Peyer's patch (tissue), 4 donors: ENCODE results near the gene LYRM1. TPM values are rescaled to one million over a fixed set of nuclear protein-coding genes. Genes with fewer than 3 reads are reported as not detected.
"Not testable (repeated sequence)": the region's sequence is repeated elsewhere in the genome, so short reads cannot be mapped to it uniquely, and the experiment has no call there.

Experiments
- DNase-seq, 3 donors: peaks; one replicate each; pipeline ENCODE4 v3.0.0-alpha.2; 2017 to 2019
- H3K27ac ChIP-seq, 4 donors: fragments of 200-600 bp; sonication (generic); one replicate each; pipeline ENCODE4 v1.5.1; 2016 to 2019
- H3K27me3 ChIP-seq, 2 donors: fragments of 200-600 bp; sonication (generic); one replicate each; pipeline ENCODE4 v1.5.1; 2019
- H3K36me3 ChIP-seq, 3 donors: fragments of 200-600 bp; sonication (generic); one replicate each; pipeline ENCODE4 v1.5.1; 2016 to 2019
- H3K4me1 ChIP-seq, 4 donors: fragments of 200-600 bp; sonication (generic); one replicate each; pipeline ENCODE4 v1.5.1; 2016 to 2019
- H3K4me3 ChIP-seq, 4 donors: fragments of 200-600 bp; sonication (generic); 1 replicate in 3 of 4; 2 replicates in 1 of 4; pipeline ENCODE4 v1.5.1; 2016 to 2019; ENCODE audit warnings: mild to moderate bottlenecking in 1 of 4
- H3K9me3 ChIP-seq, 4 donors: fragments of 200-600 bp; sonication (generic); one replicate each; pipeline ENCODE4 v1.5.1; 2016 to 2019; ENCODE audit warnings: mild to moderate bottlenecking in 1 of 4
- POLR2A ChIP-seq, 2 donors: fragments of 450-650 bp; IDR thresholded peaks; one replicate each; pipeline ENCODE4 v1.5.1; 2017; ENCODE audit warnings: antibody characterized with exemption in 2 of 2, mild to moderate bottlenecking in 2 of 2, moderate library complexity in 2 of 2
- total RNA-seq, 4 donors: library from RNA; depleted of rRNA; stranded (reverse); fragments of >200 nt; gene quantifications; one replicate each; pipeline ENCODE4 v1.1.0, GENCODE V29; 2016
- TF ChIP-seq, protein P1 (sequence below), 6 experiments: fragments of 450-650 bp in 4 of 6; fragments of 200-600 bp in 2 of 6; sonication (generic) in 1 of 6; IDR thresholded peaks; one replicate each; pipeline ENCODE4 v1.5.1; 2017 to 2019; ENCODE audit warnings: antibody characterized with exemption in 6 of 6, mild to moderate bottlenecking in 3 of 6, moderate library complexity in 1 of 6

Gene LYRM1
- total RNA-seq, 4 donors from 2014 or later: 8.8 to 53.6 (median 13.2) TPM

DNA sequence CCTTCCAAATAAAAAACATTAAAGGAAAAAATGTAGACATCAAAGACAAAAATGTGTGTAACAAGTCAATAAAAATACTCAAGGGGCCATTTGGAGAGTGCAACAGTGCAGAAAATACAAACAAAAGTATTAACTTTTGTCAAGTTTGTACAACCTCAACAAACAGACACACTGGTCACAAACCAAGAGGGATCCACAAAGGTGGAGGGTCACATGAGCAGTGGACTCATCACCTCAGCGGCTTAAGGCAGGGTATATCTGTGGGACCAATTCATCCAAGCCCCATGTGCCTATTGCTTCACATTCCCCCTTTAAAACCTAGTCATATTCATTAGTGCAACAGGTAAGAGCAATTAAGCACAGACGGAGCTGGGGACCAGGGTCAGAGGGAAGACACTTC, 45.6 kb upstream of the LYRM1 start:
- H3K36me3 ChIP-seq: peaks cover 0 to 16% (median 0%) of the 10 kb centered on the region in 3 donors
- no peak for TF ChIP-seq POLR2A (IDR thresholded peaks at IDR 0.05)
- TF ChIP-seq, protein P1, sequence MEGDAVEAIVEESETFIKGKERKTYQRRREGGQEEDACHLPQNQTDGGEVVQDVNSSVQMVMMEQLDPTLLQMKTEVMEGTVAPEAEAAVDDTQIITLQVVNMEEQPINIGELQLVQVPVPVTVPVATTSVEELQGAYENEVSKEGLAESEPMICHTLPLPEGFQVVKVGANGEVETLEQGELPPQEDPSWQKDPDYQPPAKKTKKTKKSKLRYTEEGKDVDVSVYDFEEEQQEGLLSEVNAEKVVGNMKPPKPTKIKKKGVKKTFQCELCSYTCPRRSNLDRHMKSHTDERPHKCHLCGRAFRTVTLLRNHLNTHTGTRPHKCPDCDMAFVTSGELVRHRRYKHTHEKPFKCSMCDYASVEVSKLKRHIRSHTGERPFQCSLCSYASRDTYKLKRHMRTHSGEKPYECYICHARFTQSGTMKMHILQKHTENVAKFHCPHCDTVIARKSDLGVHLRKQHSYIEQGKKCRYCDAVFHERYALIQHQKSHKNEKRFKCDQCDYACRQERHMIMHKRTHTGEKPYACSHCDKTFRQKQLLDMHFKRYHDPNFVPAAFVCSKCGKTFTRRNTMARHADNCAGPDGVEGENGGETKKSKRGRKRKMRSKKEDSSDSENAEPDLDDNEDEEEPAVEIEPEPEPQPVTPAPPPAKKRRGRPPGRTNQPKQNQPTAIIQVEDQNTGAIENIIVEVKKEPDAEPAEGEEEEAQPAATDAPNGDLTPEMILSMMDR (IDR thresholded peaks at IDR 0.05): no peak
- H3K27ac ChIP-seq: no peak overlapping the region
- H3K4me3 ChIP-seq: no peak overlapping the region
- H3K4me1 ChIP-seq: peaks cover 0 to 5% (median 0%) of the 10 kb centered on the region in 4 donors
- no peaks in the 10 kb centered on the region for H3K9me3 ChIP-seq
- H3K27me3 ChIP-seq: no peaks in the 10 kb centered on the region
- DNase-seq: no peak

DNA sequence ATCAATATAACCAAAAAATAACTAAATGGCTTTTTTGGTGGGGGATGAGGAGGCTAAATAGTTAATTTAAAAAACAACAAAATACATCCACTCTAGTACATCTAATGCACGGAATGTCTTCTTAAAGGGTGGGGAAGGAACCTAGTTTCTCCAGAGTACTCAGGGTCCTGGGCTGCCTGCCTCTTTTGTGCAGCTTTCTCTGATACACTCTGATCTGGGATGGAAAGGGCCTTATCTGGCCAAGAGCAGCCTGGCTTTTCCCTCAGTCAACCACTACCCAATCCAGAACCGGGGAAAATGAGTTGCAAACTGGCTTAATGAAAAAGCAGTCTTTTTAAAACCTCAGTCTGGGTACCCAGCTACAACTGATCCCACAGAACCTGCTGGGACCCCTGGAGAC, 43.3 kb upstream of the LYRM1 start:
- TF ChIP-seq, protein P1 (IDR thresholded peaks at IDR 0.05): no peak
- no peak for TF ChIP-seq POLR2A (IDR thresholded peaks at IDR 0.05)
- no peaks in the 10 kb centered on the region for H3K4me1 ChIP-seq
- H3K4me3 ChIP-seq: no peak overlapping the region
- H3K36me3 ChIP-seq: peaks cover 0 to 34% (median 0%) of the 10 kb centered on the region in 3 donors
- DNase-seq: no peak
- no peaks in the 10 kb centered on the region for H3K9me3 ChIP-seq
- no peak overlapping the region for H3K27ac ChIP-seq
- no peaks in the 10 kb centered on the region for H3K27me3 ChIP-seq

DNA sequence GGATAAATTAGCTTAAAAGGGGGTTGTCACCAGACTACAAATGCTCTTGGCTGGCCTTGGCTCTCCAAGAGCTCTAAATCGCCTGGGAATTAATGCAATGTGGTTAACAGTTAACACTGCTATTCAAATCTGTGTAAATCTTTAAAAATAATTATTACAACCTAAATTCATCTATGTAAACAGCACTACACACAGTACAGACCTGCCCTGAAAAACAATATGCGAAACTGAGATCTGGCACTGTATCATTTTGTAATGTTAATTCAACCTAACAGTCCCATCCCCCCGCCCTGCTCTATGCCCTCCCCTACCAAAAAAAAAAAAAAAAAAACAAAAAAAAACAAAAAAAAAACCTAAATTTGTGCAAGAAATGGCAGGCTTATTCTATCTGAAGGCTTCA, 41.3 kb upstream of the LYRM1 start:
- no peak for DNase-seq
- no peaks in the 10 kb centered on the region for H3K9me3 ChIP-seq
- no peaks in the 10 kb centered on the region for H3K27me3 ChIP-seq
- peaks cover 0 to 34% (median 0%) of the 10 kb centered on the region in 3 donors for H3K36me3 ChIP-seq
- H3K4me3 ChIP-seq: no peak overlapping the region
- no peaks in the 10 kb centered on the region for H3K4me1 ChIP-seq
- H3K27ac ChIP-seq: no peak overlapping the region
- TF ChIP-seq, protein P1 (IDR thresholded peaks at IDR 0.05): no peak
- no peak for TF ChIP-seq POLR2A (IDR thresholded peaks at IDR 0.05)

- H3K4me3 ChIP-seq: no peak overlapping the region
- H3K27ac ChIP-seq: no peak overlapping the region
- TF ChIP-seq, protein P1 (IDR thresholded peaks at IDR 0.05): no peak
- TF ChIP-seq POLR2A (IDR thresholded peaks at IDR 0.05): no peak
- H3K36me3 ChIP-seq: peaks cover 0 to 34% (median 0%) of the 10 kb centered on the region in 3 donors
- no peaks in the 10 kb centered on the region for H3K4me1 ChIP-seq
- H3K9me3 ChIP-seq: no peaks in the 10 kb centered on the region
- no peaks in the 10 kb centered on the region for H3K27me3 ChIP-seq
- no peak for DNase-seq
These were observed 40.9 kb upstream of the LYRM1 start for GRCh38 chr16:20859699-20860098.

DNA sequence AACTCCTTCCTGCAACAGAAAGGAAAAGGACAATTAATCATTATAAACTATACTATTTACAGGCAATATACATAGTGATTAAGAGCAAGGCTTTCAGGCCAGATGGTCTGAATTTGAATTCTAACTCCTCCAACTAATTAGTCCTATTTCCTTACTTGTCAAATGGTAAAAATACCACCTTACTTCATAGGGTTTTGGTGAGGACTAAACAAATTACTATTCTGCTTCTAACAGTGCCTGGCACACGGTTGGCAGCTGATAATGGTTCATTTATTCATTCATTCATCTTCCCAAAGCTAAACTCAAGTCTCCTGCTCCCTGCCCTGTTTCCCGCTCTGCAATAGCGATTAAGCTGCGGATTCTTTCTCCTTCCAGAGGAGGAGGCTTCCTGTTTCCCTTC, 40.2 kb upstream of the LYRM1 start:
- H3K4me3 ChIP-seq: no peak overlapping the region
- no peak for DNase-seq
- no peak for TF ChIP-seq POLR2A (IDR thresholded peaks at IDR 0.05)
- TF ChIP-seq, protein P1 (IDR thresholded peaks at IDR 0.05): no peak
- H3K9me3 ChIP-seq: no peaks in the 10 kb centered on the region
- H3K27me3 ChIP-seq: no peaks in the 10 kb centered on the region
- no peak overlapping the region for H3K27ac ChIP-seq
- H3K36me3 ChIP-seq: peaks cover 0 to 30% (median 0%) of the 10 kb centered on the region in 3 donors
- peaks cover 0 to 1% (median 0%) of the 10 kb centered on the region in 4 donors for H3K4me1 ChIP-seq

- not testable (repeated sequence) for H3K4me3 ChIP-seq
- H3K36me3 ChIP-seq: peaks cover 0 to 29% (median 0%) of the 10 kb centered on the region in 3 donors
These were observed 39.6 kb upstream of the LYRM1 start for GRCh38 chr16:20860995-20861394.

More at GRCh38 chr16:20860995-20861394, 39.6 kb upstream of the LYRM1 start:
- not testable (repeated sequence) for DNase-seq, H3K4me1 ChIP-seq, H3K27ac ChIP-seq, H3K27me3 ChIP-seq, H3K9me3 ChIP-seq
